Measurements from ENCODE around the gene NUP50.
A peak's percentile ranks its signal among the peaks of the same experiment; 100 is the strongest.

NUP50 gene, protein sequence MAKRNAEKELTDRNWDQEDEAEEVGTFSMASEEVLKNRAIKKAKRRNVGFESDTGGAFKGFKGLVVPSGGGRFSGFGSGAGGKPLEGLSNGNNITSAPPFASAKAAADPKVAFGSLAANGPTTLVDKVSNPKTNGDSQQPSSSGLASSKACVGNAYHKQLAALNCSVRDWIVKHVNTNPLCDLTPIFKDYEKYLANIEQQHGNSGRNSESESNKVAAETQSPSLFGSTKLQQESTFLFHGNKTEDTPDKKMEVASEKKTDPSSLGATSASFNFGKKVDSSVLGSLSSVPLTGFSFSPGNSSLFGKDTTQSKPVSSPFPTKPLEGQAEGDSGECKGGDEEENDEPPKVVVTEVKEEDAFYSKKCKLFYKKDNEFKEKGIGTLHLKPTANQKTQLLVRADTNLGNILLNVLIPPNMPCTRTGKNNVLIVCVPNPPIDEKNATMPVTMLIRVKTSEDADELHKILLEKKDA

GRCh38 chr22:45163451-45164269 lies at the start of gene NUP50:
NUP50 (plus strand) TSS chr22:45163925; CDS start chr22:45168178, 4,253 bp downstream.
- no peak; the same call in 1 of the 2 replicates for TF ChIP-seq CTCF (IDR thresholded peaks at IDR 0.05; ENCODE audit: low read depth, low read length)
- peak; percentile 93 for DNase-seq (ENCODE audit: extremely low read depth, low read depth)

GRCh38 chr22:45120440-45120839 lies 43.3 kb upstream of the NUP50 start:
- no peak for DNase-seq (ENCODE audit: extremely low read depth, low read depth)
- no peak for TF ChIP-seq CTCF (IDR thresholded peaks at IDR 0.05; ENCODE audit: low read depth, low read length)

GRCh38 chr22:45120931-45121330 lies 42.8 kb upstream of the NUP50 start:
- no peak for DNase-seq (ENCODE audit: extremely low read depth, low read depth)
- no peak for TF ChIP-seq CTCF (IDR thresholded peaks at IDR 0.05; ENCODE audit: low read depth, low read length)

GRCh38 chr22:45124176-45124847 lies 39.4 kb upstream of the NUP50 start:
- TF ChIP-seq CTCF (IDR thresholded peaks at IDR 0.05; ENCODE audit: low read depth, low read length) = no peak

DNA sequence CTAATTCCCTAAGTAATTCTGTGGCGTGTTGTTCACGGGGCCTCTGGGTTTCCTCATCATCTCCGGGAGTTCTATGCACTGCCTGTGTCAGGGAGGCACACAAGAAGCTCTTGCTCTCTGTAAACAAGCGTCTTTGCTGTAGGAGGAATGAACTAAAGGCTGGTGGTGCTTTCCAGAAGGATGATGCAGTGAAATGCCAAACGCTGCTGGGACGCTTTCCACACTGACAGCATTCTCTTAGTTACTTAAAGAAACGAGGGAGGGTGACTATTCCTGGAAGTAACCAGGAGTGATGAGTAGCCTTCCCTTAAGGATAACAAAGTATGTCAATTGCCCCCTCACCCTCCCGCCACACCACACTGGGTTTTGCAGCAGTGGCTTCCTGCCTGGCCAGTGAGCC lies 38.5 kb upstream of the NUP50 start:
- TF ChIP-seq CTCF (IDR thresholded peaks at IDR 0.05; ENCODE audit: low read depth, low read length) = no peak
- DNase-seq (ENCODE audit: extremely low read depth, low read depth) = peak; percentile 37

More at GRCh38 chr22:45124176-45124847, 39.4 kb upstream of the NUP50 start:
- no peak for DNase-seq (ENCODE audit: extremely low read depth, low read depth)

GRCh38 chr22:45127866-45128265 lies 35.9 kb upstream of the NUP50 start:
- no peak for TF ChIP-seq CTCF (IDR thresholded peaks at IDR 0.05; ENCODE audit: low read depth, low read length)
- no peak for DNase-seq (ENCODE audit: extremely low read depth, low read depth)

All from AG09319 (cell line).